Middle frontal gyrus (tissue), 1 donor: Measurements from ENCODE around the gene SCRT2.
"Not testable (repeated sequence)": the region's sequence is repeated elsewhere in the genome, so short reads cannot be mapped to it uniquely, and the experiment has no call there.

Experiments used
- DNase-seq: peaks from one replicate; pipeline ENCODE4 v3.0.0-alpha.2; 2015; ENCODE audit warnings: low spot score; ENCODE audit errors: extremely low spot score

Gene SCRT2

DNA sequence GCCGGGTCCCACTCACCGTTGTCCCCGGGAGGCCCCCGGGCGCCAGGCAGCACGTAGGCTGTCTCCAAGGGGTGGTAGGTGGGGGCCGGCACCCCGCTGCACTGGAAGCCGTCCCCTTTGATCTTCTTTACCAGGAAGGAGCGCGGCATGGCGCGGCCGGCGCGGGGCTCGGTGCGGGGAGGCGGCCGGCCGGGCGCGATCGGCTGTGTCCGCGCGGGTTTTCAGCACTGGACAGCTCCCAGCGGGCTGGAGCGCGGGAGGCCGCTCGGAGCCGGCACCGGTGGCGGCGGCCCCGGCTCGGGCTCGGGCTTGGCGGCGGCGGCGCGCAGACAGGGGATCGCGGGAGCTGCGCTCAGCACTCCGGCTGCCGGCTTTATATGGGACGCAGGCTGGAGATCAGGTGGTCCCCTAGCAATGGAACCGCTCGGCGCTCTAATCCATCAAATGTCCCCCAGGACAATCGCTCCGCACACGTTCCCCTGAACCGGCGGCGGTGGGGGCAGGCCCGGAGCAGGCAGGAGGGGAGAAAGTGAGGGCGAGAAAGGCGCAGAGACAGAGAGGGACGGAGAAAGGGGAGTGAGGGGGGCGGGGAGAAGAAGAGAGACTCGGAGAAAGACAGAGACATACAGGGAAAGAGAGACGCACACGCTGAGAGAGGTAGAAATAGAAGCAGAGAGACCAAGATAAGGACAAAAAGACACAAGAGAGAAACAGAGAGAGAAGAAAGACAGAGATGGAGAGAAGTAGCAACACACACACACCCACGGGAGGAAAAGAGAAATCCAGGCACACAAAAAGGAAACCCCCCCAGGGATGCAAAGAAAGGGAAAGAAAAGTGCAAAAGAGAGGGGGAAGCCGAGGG, at the start of gene SCRT2:
SCRT2 (minus strand) TSS at position 350 of the 862 bp plus-strand sequence; CDS start at position 149, 201 bp downstream.
- DNase-seq: no peak

- DNase-seq: not testable (repeated sequence)
These were observed 49.2 kb upstream of the SCRT2 start for GRCh38 chr20:724797-725196.

- DNase-seq: no peak
These were observed 48.2 kb upstream of the SCRT2 start for GRCh38 chr20:723756-724155.

GRCh38 chr20:722822-723644, 47.4 kb upstream of the SCRT2 start:
- no peak for DNase-seq

DNA sequence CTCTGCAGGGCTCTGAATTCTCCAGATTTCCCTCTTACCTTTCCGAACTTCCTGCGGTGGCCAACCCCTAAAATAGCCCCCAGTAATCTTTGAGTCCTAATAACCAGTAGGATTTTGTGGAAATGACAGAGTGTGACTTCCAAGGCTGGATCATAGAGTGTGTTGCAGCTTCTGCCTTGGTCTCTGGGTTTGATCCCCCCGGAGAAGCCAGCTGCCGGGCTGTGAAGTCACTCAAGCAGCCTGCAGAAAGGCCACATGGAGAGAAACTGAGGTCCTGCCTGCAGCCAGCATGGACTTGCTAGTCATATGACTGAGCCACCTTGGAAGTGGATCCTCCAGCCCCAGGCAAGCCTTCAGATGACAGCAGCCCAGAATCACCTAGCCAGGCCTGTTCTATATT, 46.3 kb upstream of the SCRT2 start:
- no peak for DNase-seq

GRCh38 chr20:719816-720215, 44.2 kb upstream of the SCRT2 start:
- no peak for DNase-seq

GRCh38 chr20:719068-719467, 43.5 kb upstream of the SCRT2 start:
- DNase-seq: no peak

- no peak for DNase-seq
These were observed 42.2 kb upstream of the SCRT2 start for GRCh38 chr20:717832-718231.

DNA sequence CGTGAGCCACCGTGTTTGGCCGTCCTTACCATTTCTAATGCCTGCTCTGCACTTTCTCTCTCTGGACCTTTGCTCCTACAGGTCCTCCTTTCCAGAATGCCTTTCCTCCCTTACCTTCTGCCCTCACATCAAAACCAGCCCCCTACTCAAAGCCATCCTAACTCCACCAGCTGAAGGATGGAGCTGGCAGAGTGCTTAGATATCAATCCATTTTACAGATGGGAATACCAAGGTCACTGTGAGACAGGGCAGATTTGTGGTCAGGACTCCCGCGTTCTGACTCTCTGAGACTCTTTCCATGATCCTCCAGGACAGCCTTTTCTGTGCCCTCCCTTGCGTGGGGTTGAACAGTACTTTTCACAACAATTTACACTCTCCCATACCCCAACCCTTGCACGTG, 41.7 kb upstream of the SCRT2 start:
- DNase-seq: no peak

DNA sequence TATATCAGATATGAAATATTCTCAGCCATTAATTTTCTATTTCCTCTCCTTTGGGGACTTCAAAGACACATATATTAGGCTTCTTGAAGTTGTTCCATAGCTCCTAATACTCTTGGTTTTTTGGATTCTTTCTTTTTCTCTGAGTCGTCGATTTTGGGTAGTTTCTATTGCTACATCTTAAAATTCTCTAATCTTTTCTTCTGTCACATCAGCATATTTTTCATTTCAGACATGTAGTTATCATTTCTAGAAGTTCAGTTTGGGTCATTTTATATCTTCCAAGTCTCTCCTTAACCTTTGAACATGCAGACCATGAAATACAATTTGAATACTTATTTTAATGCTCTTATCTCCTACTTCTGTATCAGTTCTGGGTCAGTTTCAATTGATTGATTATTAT, 38.9 kb upstream of the SCRT2 start:
- no peak for DNase-seq

GRCh38 chr20:711576-711975, 36.0 kb upstream of the SCRT2 start:
- DNase-seq: no peak

- no peak for DNase-seq
These were observed 35.3 kb upstream of the SCRT2 start for GRCh38 chr20:710780-711450.

DNA sequence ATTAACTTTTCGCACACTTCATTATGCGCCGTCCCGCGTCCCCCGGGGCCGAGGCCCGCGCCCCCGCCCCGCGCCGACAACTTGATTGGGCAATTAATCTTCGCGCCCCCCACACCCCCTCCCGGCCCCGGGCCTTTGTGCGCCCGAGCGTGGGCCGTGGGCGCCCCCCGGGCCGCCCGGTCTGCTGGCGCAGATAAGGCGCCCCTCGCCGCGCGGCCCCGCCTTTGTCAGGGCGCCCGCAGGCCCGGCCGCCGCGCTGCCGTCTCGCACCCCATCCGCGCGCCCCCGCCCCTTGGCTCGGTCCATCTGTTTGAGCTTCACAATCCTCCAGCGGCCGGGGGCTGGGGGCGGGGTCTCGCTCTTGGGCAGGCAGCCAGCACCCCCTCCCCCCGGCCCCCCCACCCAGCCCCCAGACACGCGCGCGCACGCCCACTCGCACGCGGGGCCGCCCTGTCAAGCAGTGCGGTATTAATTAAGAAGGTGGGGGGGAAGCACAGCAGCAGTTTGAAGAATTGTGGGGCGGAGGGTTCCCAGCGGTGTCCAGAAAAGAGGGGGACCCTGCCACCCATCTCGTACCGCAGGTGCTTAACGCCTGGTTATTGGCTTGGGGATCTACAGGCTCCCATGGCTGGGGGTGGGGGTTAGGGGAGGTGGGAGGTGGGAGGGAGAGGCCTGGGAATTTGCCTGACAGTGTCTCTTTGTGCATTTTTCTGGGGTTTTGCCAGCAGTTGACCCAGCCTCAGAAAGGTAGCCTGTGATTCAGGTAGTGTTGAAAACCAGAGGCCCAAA, 34.6 kb upstream of the SCRT2 start:
- no peak for DNase-seq

- no peak for DNase-seq
These were observed 33.8 kb upstream of the SCRT2 start for GRCh38 chr20:709423-709822.

DNA sequence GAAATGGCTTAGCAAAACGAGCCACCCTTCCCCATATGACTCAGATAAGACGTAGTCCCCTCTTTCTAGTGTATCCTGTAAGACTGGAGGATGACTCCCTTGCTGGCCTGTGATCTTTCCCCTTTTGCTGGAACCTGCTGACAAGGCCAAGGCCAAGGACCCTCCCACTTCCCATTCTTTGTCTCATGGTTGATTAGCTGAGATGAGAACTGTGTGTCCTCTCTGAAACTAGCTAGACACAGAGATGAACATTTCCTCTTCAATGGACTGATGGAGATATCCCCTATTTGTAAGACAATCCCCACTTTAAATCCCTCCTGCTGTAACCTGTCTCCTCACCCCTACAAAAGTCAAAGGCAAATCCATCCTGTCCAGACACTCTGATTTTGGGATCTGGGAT, 33.4 kb upstream of the SCRT2 start:
- no peak for DNase-seq

- no peak for DNase-seq
These were observed 32.0 kb upstream of the SCRT2 start for GRCh38 chr20:707451-708110.

- no peak for DNase-seq
These were observed 30.8 kb upstream of the SCRT2 start for GRCh38 chr20:706366-706885.

- DNase-seq: no peak
These were observed 29.1 kb upstream of the SCRT2 start for GRCh38 chr20:704726-705125.

DNA sequence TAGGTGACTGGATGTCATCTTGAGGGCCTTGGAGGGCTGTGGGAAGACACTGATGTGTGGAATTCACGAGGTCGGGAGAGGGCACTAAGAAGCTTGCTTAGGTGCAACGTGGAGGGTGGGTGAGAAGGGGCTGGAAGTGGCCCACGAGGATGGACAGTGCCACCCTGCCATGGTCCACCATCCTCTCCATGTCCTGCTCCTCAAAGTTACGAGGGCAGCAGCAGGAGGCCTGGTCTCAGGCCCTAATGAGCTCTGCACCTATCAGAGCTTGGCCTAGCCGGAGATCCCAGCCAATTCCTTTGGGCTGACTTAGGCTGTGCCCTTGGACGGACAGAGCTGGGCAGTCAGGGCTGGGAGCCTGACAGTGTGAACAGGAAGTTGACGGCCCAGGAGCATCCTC, 27.8 kb upstream of the SCRT2 start:
- DNase-seq: no peak

GRCh38 chr20:703006-703405, 27.4 kb upstream of the SCRT2 start:
- DNase-seq: no peak
